ENCODE measurements around the gene EBF3.

GRCh38 chr10:129843131-129843541, 120.9 kb downstream of the EBF3 start:
- TF ChIP-seq, protein P1, sequence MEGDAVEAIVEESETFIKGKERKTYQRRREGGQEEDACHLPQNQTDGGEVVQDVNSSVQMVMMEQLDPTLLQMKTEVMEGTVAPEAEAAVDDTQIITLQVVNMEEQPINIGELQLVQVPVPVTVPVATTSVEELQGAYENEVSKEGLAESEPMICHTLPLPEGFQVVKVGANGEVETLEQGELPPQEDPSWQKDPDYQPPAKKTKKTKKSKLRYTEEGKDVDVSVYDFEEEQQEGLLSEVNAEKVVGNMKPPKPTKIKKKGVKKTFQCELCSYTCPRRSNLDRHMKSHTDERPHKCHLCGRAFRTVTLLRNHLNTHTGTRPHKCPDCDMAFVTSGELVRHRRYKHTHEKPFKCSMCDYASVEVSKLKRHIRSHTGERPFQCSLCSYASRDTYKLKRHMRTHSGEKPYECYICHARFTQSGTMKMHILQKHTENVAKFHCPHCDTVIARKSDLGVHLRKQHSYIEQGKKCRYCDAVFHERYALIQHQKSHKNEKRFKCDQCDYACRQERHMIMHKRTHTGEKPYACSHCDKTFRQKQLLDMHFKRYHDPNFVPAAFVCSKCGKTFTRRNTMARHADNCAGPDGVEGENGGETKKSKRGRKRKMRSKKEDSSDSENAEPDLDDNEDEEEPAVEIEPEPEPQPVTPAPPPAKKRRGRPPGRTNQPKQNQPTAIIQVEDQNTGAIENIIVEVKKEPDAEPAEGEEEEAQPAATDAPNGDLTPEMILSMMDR (IDR thresholded peaks at IDR 0.05; ENCODE audit: low read depth, low read length): no peak
- no peak for TF ChIP-seq EZH2phosphoT487 (IDR thresholded peaks at IDR 0.05; ENCODE audit: low read depth)
